A549 (cell line): ENCODE results near the gene PPP2R3A. TPM values are rescaled to one million over a fixed set of nuclear protein-coding genes. Genes with fewer than 3 reads are reported as not detected.
"Not testable (repeated sequence)": the region's sequence is repeated elsewhere in the genome, so short reads cannot be mapped to it uniquely, and the experiment has no call there.

Experiments used
- ATAC-seq, 2 experiments: fragments of 200-7000 bp in 1 of 2; fragments of >200 bp in 1 of 2; cut with Nextera tagmentation in 1 of 2; cut with Tn5 transposase in 1 of 2; 3 replicates each; pipeline versions ENCODE4 v1.8.0 to v1.9.1; 2018 to 2020; ENCODE audit warnings: mild to moderate bottlenecking in 1 of 2, moderate library complexity in 1 of 2
- CTCF ChIA-PET: fragments of 300-600 bp; sonication (Branson Sonifier 250); formaldehyde crosslinking; extraction: SDS; loops from one replicate; lab custom pipeline; 2021; ENCODE audit warnings: antibody characterized with exemption, inconsistent platforms; lab: Yijun Ruan, JAX
- POLR2A ChIA-PET: fragments of 350-600 bp; formaldehyde crosslinking; extraction: SDS; loops from one replicate; lab custom pipeline; 2021; ENCODE audit warnings: antibody characterized with exemption, inconsistent platforms; lab: Yijun Ruan, JAX
- DNase-seq, 2 experiments: peaks; one replicate each; pipeline versions ENCODE4 v3.0.0 to v3.0.0-alpha.2; 2011 to 2016; ENCODE audit warnings: low read depth in 1 of 2, low spot score in 1 of 2
- FAIRE-seq: peaks from 2 replicates; lab custom pipeline; 2011; peaks lifted over from hg19 to GRCh38; lab: Jason Lieb, UNC
- H3K27ac ChIP-seq, 2 experiments: fragments of >200 bp; sonication (Bioruptor Twin); formaldehyde crosslinking; 3 replicates each; pipeline ENCODE4 v1.5.1; 2016 to 2017
- H3K4me1 ChIP-seq: fragments of >200 bp; sonication (Bioruptor Twin); formaldehyde crosslinking; 3 replicates; pipeline ENCODE4 v1.6.1; 2016
- H3K4me2 ChIP-seq: fragments of >200 bp; sonication (Bioruptor Twin); formaldehyde crosslinking; 3 replicates; pipeline ENCODE4 v1.6.1; 2016
- H3K4me3 ChIP-seq: fragments of >200 bp; sonication (Bioruptor Twin); formaldehyde crosslinking; 3 replicates; pipeline ENCODE4 v1.5.1; 2016
- H3K9me3 ChIP-seq: fragments of >200 bp; sonication (Bioruptor Twin); formaldehyde crosslinking; 3 replicates; pipeline ENCODE4 v1.6.1; 2016
- BCL3 ChIP-seq: fragments of >200 bp; sonication (Bioruptor Twin); formaldehyde crosslinking; IDR thresholded peaks from 3 replicates; pipeline ENCODE4 v1.6.1; 2016
- BHLHE40 ChIP-seq: IDR thresholded peaks from 2 replicates; pipeline ENCODE4 v1.6.1; 2012; ENCODE audit warnings: low read depth, low read length, inconsistent platforms
- CBX2 ChIP-seq: fragments of 200-600 bp; sonication (generic); IDR thresholded peaks from 2 replicates; pipeline ENCODE4 v1.6.1; 2016; ENCODE audit warnings: low read depth, mild to moderate bottlenecking, borderline replicate concordance
- EHMT2 ChIP-seq: fragments of 200-600 bp; sonication (generic); IDR thresholded peaks from 2 replicates; pipeline ENCODE4 v1.6.1; 2016; ENCODE audit warnings: antibody characterized with exemption, low read depth, mild to moderate bottlenecking, moderate library complexity
- ESRRA ChIP-seq: fragments of 150-350 bp; IDR thresholded peaks from 2 replicates; pipeline ENCODE4 v1.6.1; 2014; ENCODE audit warnings: mild to moderate bottlenecking, low read length, borderline replicate concordance
- FOSL2 ChIP-seq, 2 experiments: fragments of 450-650 bp in 1 of 2; fragments of >200 bp in 1 of 2; sonication (Bioruptor Twin) in 1 of 2; formaldehyde crosslinking; IDR thresholded peaks; 2 replicates each; pipeline versions ENCODE4 v1.5.0 to v1.6.1; 2016 to 2020; ENCODE audit warnings: mild to moderate bottlenecking in 1 of 2, moderate library complexity in 1 of 2
- HEYL ChIP-seq: fragments of 250-450 bp; sonication (Bioruptor Pico); IDR thresholded peaks from 2 replicates; pipeline ENCODE4 v1.8.0; 2021; ENCODE audit warnings: mild to moderate bottlenecking, moderate library complexity
- HOXA7 ChIP-seq: fragments of 250-450 bp; sonication (Bioruptor Pico); IDR thresholded peaks from 2 replicates; pipeline ENCODE4 v1.5.0; 2020; ENCODE audit warnings: mild to moderate bottlenecking, moderate library complexity
- HOXB5 ChIP-seq: fragments of 250-450 bp; sonication (Bioruptor Pico); IDR thresholded peaks from 2 replicates; pipeline ENCODE4 v1.5.0; 2020; ENCODE audit warnings: mild to moderate bottlenecking, moderate library complexity
- KDM5A ChIP-seq: fragments of 200-600 bp; sonication (generic); IDR thresholded peaks from 2 replicates; pipeline ENCODE4 v1.6.1; 2016; ENCODE audit warnings: antibody characterized with exemption, mild to moderate bottlenecking
- MAX ChIP-seq: IDR thresholded peaks from 2 replicates; pipeline ENCODE4 v1.6.1; 2012
- NFE2L2 ChIP-seq: fragments of 150-350 bp; conservative IDR thresholded peaks from 2 replicates; pipeline ENCODE4 v1.6.1; 2014; ENCODE audit warnings: low read length
- NR3C1 ChIP-seq: fragments of >200 bp; sonication (Bioruptor Twin); formaldehyde crosslinking; IDR thresholded peaks from 3 replicates; pipeline ENCODE4 v1.6.1; 2017
- POLR2A ChIP-seq: IDR thresholded peaks from 2 replicates; pipeline ENCODE4 v1.6.1; 2012; ENCODE audit warnings: mild to moderate bottlenecking, low read length
- POLR2AphosphoS2 ChIP-seq: conservative IDR thresholded peaks from 2 replicates; pipeline ENCODE4 v1.6.1; 2012; ENCODE audit warnings: low read length, improper control_type of control experiment, inconsistent platforms
- RARB ChIP-seq: fragments of 250-450 bp; sonication (Bioruptor Pico); IDR thresholded peaks from 2 replicates; pipeline ENCODE4 v1.8.0; 2021; ENCODE audit warnings: mild to moderate bottlenecking, moderate library complexity
- RCOR1 ChIP-seq: fragments of 150-350 bp; IDR thresholded peaks from 2 replicates; pipeline ENCODE4 v1.6.1; 2014; ENCODE audit warnings: antibody characterized with exemption, low read length, low read depth
- ZC3H11A ChIP-seq: fragments of 450-650 bp; IDR thresholded peaks from 2 replicates; pipeline ENCODE4 v1.6.1; 2014; ENCODE audit warnings: antibody characterized with exemption, mild to moderate bottlenecking
- ZFP36 ChIP-seq: fragments of 450-650 bp; IDR thresholded peaks from 2 replicates; pipeline ENCODE4 v1.6.1; 2014; ENCODE audit warnings: borderline replicate concordance; ENCODE audit not compliant: partially characterized antibody
- ZSCAN20 ChIP-seq: fragments of 250-450 bp; sonication (Bioruptor Pico); IDR thresholded peaks from 2 replicates; pipeline ENCODE4 v1.8.0; 2022; ENCODE audit warnings: mild to moderate bottlenecking, moderate library complexity
- WGBS: methylation state at CpG from one replicate; pipeline ENCODE4 v1.1.6; 2017; ENCODE audit errors: missing lambda C conversion rate; 5-methylcytosine and 5-hydroxymethylcytosine counted together
- polyA plus RNA-seq, 4 experiments: library from polyadenylated mRNA; depleted of rRNA in 3 of 4; stranded (reverse); fragments of >200 nt; fragmentation: RNase III in 1 of 4; extraction: RNeasy Plus Mini Kit Qiagen cat#74134 plus additional on column Dnase treatment in 1 of 4; gene quantifications; 2 replicates in 3 of 4; 3 replicates in 1 of 4; pipeline ENCODE4 v1.2.3, GENCODE V29; 2011 to 2017
- TF ChIP-seq, protein P1 (sequence below): fragments of 250-450 bp; sonication (Bioruptor Pico); IDR thresholded peaks from 2 replicates; pipeline ENCODE4 v1.5.0; 2021; ENCODE audit warnings: mild to moderate bottlenecking, moderate library complexity, borderline replicate concordance
- TF ChIP-seq, protein P2 (sequence below): fragments of >200 bp; sonication (Bioruptor Twin); formaldehyde crosslinking; IDR thresholded peaks from 3 replicates; pipeline ENCODE4 v1.5.1; 2016

Gene PPP2R3A
- polyA plus RNA-seq, 2 of the 4 experiments (the other 2 are of a cell fraction) = 1.9 to 3.2 TPM

- ChIA-PET POLR2A (no interaction called here), CTCF (interaction anchor here (0.6 kb wide), 1 partner anchor 27 kb away, joined by 3 read pairs; no protein-coding TSS in a partner anchor)
- Histone ChIP-seq H3K4me3 (no peak overlapping the region), H3K4me2 (no peak overlapping the region), H3K27ac (no peak overlapping the region), H3K9me3 (no peaks in the 10 kb centered on the region), H3K4me1 (peaks cover 11% of the 10 kb centered on the region)
- TF ChIP-seq RCOR1 = no peak
- no peak for TF ChIP-seq BCL3
- TF ChIP-seq NFE2L2 = no peak
- TF ChIP-seq, protein P1, sequence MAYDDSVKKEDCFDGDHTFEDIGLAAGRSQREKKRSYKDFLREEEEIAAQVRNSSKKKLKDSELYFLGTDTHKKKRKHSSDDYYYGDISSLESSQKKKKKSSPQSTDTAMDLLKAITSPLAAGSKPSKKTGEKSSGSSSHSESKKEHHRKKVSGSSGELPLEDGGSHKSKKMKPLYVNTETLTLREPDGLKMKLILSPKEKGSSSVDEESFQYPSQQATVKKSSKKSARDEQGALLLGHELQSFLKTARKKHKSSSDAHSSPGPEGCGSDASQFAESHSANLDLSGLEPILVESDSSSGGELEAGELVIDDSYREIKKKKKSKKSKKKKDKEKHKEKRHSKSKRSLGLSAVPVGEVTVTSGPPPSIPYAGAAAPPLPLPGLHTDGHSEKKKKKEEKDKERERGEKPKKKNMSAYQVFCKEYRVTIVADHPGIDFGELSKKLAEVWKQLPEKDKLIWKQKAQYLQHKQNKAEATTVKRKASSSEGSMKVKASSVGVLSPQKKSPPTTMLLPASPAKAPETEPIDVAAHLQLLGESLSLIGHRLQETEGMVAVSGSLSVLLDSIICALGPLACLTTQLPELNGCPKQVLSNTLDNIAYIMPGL (CRISPR knock-in tag) = no peak
- TF ChIP-seq ZC3H11A = no peak
- TF ChIP-seq HEYL (CRISPR knock-in tag) = no peak
- DNase-seq = no peak
- ATAC-seq = no peak
- FAIRE-seq = no peak
Measured at GRCh38 chr3:136161516-136161915, 196.0 kb downstream of the PPP2R3A start.

DNA sequence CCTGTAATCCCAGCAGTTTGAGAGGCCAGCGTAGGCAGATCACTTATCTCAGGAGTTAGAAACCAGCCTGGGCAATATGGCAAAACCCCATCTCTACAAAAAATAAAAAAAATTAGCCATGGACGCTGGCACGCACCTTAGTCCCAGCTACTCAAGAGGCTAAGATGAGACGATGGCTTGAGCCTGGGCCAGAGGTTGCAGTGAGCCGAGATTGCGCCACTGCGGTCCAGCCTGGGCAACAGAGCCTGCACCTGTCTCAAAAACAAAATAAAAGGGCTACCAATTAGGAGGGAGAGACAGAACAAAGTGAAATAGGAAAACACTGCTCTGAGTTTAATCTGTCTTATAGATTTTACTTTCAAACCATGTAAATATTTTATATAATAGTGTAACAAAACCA lies 196.8 kb downstream of the PPP2R3A start:
- ChIA-PET POLR2A (interaction anchor here (0.6 kb wide), 1 partner anchor 10 kb away, joined by 3 read pairs; no protein-coding TSS in a partner anchor), CTCF (no interaction called here)
- H3K4me3 ChIP-seq = no peak overlapping the region
- no peak overlapping the region for H3K27ac ChIP-seq
- ATAC-seq = no peak
- H3K9me3 ChIP-seq = no peaks in the 10 kb centered on the region
- no peak overlapping the region for H3K4me2 ChIP-seq
- 93% methylated on average over 7 of the region's 7 CpGs for WGBS
- no peak for DNase-seq
- peaks cover 17% of the 10 kb centered on the region for H3K4me1 ChIP-seq
- TF ChIP-seq KDM5A = no peak
- no peak for TF ChIP-seq HOXB5
- TF ChIP-seq BHLHE40 = no peak
- no peak for TF ChIP-seq NFE2L2
- TF ChIP-seq POLR2A = no peak
- TF ChIP-seq RCOR1 = no peak
- no peak for TF ChIP-seq ESRRA
- no peak for TF ChIP-seq POLR2AphosphoS2
- TF ChIP-seq FOSL2 (IDR thresholded peaks at IDR 0.05) = no peak
- TF ChIP-seq FOSL2 (CRISPR knock-in tag; IDR thresholded peaks at IDR 0.05) = no peak
- no peak for TF ChIP-seq MAX
- no peak for TF ChIP-seq EHMT2
- TF ChIP-seq CBX2 = no peak
- no peak for TF ChIP-seq NR3C1
- TF ChIP-seq, protein P2, sequence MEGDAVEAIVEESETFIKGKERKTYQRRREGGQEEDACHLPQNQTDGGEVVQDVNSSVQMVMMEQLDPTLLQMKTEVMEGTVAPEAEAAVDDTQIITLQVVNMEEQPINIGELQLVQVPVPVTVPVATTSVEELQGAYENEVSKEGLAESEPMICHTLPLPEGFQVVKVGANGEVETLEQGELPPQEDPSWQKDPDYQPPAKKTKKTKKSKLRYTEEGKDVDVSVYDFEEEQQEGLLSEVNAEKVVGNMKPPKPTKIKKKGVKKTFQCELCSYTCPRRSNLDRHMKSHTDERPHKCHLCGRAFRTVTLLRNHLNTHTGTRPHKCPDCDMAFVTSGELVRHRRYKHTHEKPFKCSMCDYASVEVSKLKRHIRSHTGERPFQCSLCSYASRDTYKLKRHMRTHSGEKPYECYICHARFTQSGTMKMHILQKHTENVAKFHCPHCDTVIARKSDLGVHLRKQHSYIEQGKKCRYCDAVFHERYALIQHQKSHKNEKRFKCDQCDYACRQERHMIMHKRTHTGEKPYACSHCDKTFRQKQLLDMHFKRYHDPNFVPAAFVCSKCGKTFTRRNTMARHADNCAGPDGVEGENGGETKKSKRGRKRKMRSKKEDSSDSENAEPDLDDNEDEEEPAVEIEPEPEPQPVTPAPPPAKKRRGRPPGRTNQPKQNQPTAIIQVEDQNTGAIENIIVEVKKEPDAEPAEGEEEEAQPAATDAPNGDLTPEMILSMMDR = no peak
- TF ChIP-seq HEYL (CRISPR knock-in tag) = no peak
- TF ChIP-seq ZFP36 = no peak
- no peak for TF ChIP-seq ZSCAN20 (CRISPR knock-in tag)
- TF ChIP-seq HOXA7 = no peak
- TF ChIP-seq RARB (CRISPR knock-in tag) = no peak
- FAIRE-seq = no peak

DNA sequence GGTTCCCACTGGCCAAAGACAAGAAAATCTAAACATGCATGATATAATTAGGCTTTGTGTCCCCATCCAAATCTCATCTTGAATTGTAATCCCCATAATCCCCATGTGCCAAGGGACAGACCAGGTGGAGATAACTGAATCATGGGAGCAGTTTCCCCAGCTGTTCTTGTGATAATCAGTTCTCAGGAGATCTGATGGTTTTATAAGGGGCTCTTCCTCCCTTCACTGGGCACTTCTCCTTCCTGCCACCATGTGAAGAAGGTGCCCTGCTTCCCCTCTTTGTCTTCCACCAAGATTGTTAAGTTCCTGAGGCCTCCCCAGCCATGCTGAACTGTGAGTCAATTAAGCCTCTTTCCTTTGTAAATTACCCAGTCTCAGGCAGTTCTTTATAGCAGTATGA lies 198.1 kb downstream of the PPP2R3A start:
- CTCF ChIA-PET = interaction anchor here (0.5 to 0.7 kb wide), 2 partner anchors 12 to 13 kb away, joined by 3 read pairs; no protein-coding TSS in a partner anchor
- DNase-seq, FAIRE-seq, H3K9me3 ChIP-seq, POLR2A ChIA-PET, H3K27ac ChIP-seq, H3K4me3 ChIP-seq, ATAC-seq, H3K4me2 ChIP-seq: not testable (repeated sequence)
- peaks cover 17% of the 10 kb centered on the region for H3K4me1 ChIP-seq
